ENCODE data around the gene EFTUD2.

The EFTUD2 gene

DNA sequence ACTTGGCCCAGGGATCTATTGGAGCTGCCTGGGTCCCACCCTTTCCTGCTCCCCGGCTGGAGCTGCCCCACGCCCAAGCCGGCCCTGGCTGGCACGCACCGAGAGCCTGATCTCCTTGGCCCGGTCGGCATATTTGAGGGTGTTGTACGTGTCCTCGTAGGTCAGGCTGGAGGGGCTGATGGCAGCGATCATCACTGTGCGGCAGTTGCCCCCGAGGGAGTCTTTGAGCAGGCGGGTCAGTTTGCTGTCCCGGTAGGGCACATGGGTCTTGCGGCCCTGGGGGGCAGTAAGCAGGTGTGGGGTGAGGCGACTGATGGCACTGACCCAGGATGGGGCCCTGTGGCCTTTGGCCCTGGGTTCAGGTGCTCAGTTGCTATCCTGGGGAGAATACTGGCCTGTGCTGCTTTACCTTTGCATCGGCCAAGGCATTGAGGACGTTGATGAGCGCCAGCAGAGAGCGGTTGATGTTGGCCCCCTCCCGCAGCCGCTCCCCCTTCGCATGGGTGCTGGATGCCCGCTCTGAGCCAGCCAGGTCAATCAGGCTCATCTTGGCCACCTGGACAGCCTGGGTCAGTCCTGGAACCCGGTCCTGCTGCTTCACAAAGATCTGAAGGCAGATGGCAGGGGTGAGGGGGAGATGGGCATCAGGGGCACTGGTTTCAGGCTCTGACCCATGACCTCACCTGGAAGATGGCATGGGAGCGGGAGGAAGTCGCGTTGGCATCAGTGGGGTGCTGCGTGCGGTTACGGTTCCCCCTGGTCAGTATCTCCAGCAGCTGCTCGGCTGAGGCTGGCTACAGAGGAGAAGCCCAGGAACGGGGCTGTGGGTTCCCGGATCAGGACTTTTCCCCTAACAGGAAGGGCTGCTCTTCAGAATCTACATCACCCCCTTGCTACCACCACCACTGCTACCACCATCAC is 34.8 kb upstream of the EFTUD2 start:
- H3K4me3 ChIP-seq (ENCODE audit: insufficient read depth, low read depth, low read length): no peak overlapping the region
- no peaks in the 10 kb centered on the region for H3K9me3 ChIP-seq (ENCODE audit: control insufficient read depth, low read length)
- H3K27ac ChIP-seq (ENCODE audit: insufficient read depth, low read depth, low read length, poor library complexity, severe bottlenecking): no peak overlapping the region
- H3K27me3 ChIP-seq (ENCODE audit: control insufficient read depth, insufficient read depth, low read length, poor library complexity, severe bottlenecking): no peaks in the 10 kb centered on the region
- H3K4me1 ChIP-seq (ENCODE audit: control insufficient read depth, insufficient read depth, low read length): no peaks in the 10 kb centered on the region
- H3K36me3 ChIP-seq (ENCODE audit: control insufficient read depth, insufficient read depth, low read length): peaks cover 54% of the 10 kb centered on the region
- WGBS, 2 experiments: 96% methylated on average over 34 of the region's 34 CpGs

DNA sequence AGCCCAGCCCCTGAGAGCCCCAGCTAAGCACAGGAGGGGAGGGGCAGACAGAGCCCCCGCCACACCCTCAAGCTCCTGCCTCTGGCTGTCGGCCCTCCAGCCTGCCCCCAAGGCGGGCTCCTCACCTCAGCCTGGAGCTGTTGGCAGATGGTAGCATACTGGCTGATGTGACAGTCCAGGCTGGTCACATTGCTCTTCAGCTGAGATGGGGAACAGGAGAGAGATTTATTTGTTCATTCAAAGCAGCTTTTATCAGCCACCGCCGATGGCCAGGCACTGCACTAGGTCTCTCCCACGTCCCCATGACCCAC is 33.5 kb upstream of the EFTUD2 start:
- Histone ChIP-seq H3K36me3 (ENCODE audit: control insufficient read depth, insufficient read depth, low read length) (peaks cover 62% of the 10 kb centered on the region), H3K27ac (ENCODE audit: insufficient read depth, low read depth, low read length, poor library complexity, severe bottlenecking) (no peak overlapping the region), H3K27me3 (ENCODE audit: control insufficient read depth, insufficient read depth, low read length, poor library complexity, severe bottlenecking) (no peaks in the 10 kb centered on the region), H3K4me3 (ENCODE audit: insufficient read depth, low read depth, low read length) (no peak overlapping the region), H3K4me1 (ENCODE audit: control insufficient read depth, insufficient read depth, low read length) (no peaks in the 10 kb centered on the region), H3K9me3 (ENCODE audit: control insufficient read depth, low read length) (no peaks in the 10 kb centered on the region)
- 95 to 96% methylated on average over 6 of the region's 6 CpGs for WGBS, 2 experiments

DNA sequence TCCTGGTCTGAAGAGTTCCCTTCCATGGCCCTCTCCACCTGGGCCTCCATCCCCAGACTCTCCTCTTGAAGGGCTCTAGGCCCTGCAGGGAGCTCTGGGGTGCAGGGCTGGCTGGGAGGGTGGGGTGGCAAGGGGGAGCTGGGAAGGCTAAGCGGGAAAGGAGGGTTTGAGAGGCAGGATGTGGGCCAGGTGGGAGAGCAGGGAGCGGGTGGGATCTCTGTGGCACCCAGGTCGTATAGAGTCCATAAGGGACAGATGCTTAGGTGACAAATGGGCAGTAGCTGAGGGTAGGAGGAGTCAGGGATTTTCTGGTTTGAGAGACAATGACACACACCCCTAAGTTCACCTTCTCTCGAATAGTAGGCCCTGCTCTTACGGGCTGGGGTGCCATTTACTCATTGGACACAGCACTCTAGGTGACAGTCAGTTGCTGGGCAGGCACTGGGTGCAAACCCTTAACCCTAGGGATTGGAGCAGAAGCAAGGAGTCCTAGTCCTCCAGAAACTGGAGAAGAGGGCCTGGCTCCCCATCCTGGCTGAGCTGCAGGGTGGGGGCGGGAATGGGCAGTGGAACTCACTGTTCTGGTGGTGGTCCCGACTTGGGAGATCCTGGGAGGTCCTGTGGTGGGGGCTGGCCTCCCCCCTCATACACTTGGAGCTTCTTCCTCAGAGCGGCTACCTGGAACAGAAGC is 33.0 kb upstream of the EFTUD2 start:
- H3K27me3 ChIP-seq (ENCODE audit: control insufficient read depth, insufficient read depth, low read length, poor library complexity, severe bottlenecking): no peaks in the 10 kb centered on the region
- no peak overlapping the region for H3K4me3 ChIP-seq (ENCODE audit: insufficient read depth, low read depth, low read length)
- H3K27ac ChIP-seq (ENCODE audit: insufficient read depth, low read depth, low read length, poor library complexity, severe bottlenecking): no peak overlapping the region
- H3K36me3 ChIP-seq (ENCODE audit: control insufficient read depth, insufficient read depth, low read length): peaks cover 66% of the 10 kb centered on the region
- H3K9me3 ChIP-seq (ENCODE audit: control insufficient read depth, low read length): no peaks in the 10 kb centered on the region
- no peaks in the 10 kb centered on the region for H3K4me1 ChIP-seq (ENCODE audit: control insufficient read depth, insufficient read depth, low read length)
- 95 to 96% methylated on average over 8 of the region's 8 CpGs for WGBS, 2 experiments

DNA sequence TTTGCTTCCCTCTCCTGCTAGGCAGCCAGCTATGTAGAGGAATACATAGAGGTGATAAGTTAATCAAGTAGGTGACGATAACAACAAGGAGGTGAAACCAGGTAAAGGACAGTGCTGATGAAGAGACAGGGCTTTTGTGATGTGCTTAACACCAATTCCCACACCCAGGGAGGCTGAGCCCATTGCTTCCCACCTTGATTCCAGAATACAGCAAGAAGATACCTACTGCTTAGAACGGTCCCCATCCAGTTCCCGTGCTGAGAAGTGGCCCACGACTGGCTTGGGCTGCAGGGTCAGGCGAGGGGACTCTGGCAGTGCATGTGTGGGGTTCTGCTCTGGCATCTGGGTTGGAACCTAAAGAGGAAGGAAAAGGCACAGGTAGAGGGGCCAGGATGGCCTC is 32.1 kb upstream of the EFTUD2 start:
- peaks cover 75% of the 10 kb centered on the region for H3K36me3 ChIP-seq (ENCODE audit: control insufficient read depth, insufficient read depth, low read length)
- no peaks in the 10 kb centered on the region for H3K9me3 ChIP-seq (ENCODE audit: control insufficient read depth, low read length)
- no peak overlapping the region for H3K4me3 ChIP-seq (ENCODE audit: insufficient read depth, low read depth, low read length)
- no peak overlapping the region for H3K27ac ChIP-seq (ENCODE audit: insufficient read depth, low read depth, low read length, poor library complexity, severe bottlenecking)
- no peaks in the 10 kb centered on the region for H3K27me3 ChIP-seq (ENCODE audit: control insufficient read depth, insufficient read depth, low read length, poor library complexity, severe bottlenecking)
- H3K4me1 ChIP-seq (ENCODE audit: control insufficient read depth, insufficient read depth, low read length): no peaks in the 10 kb centered on the region
- 97 to 98% methylated on average over 5 of the region's 5 CpGs for WGBS, 2 experiments

DNA sequence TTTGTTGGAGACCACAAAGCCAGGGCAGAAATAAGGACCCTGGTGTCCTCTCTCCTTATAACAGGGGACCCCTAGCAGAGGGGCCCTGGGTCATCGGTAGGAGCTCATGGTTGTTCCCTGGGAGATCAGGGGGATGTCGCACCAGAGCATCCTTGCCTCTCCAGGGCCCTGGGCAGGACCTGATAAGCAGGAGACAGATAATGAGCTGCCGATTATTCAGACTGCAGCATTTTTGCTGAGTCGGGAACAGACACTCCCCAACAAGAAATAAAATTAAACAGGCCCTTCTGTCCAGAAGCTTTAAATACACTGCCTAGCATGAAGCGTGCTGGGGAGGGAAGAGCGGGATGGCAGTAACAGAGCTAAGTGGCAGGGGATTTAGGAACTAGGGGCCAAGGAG is 31.4 kb upstream of the EFTUD2 start:
- 95% methylated on average over 6 of the region's 6 CpGs for WGBS, 2 experiments
- Histone ChIP-seq H3K27ac (ENCODE audit: insufficient read depth, low read depth, low read length, poor library complexity, severe bottlenecking) (no peak overlapping the region), H3K4me3 (ENCODE audit: insufficient read depth, low read depth, low read length) (no peak overlapping the region), H3K9me3 (ENCODE audit: control insufficient read depth, low read length) (no peaks in the 10 kb centered on the region), H3K4me1 (ENCODE audit: control insufficient read depth, insufficient read depth, low read length) (no peaks in the 10 kb centered on the region), H3K27me3 (ENCODE audit: control insufficient read depth, insufficient read depth, low read length, poor library complexity, severe bottlenecking) (no peaks in the 10 kb centered on the region), H3K36me3 (ENCODE audit: control insufficient read depth, insufficient read depth, low read length) (peaks cover 75% of the 10 kb centered on the region)

DNA sequence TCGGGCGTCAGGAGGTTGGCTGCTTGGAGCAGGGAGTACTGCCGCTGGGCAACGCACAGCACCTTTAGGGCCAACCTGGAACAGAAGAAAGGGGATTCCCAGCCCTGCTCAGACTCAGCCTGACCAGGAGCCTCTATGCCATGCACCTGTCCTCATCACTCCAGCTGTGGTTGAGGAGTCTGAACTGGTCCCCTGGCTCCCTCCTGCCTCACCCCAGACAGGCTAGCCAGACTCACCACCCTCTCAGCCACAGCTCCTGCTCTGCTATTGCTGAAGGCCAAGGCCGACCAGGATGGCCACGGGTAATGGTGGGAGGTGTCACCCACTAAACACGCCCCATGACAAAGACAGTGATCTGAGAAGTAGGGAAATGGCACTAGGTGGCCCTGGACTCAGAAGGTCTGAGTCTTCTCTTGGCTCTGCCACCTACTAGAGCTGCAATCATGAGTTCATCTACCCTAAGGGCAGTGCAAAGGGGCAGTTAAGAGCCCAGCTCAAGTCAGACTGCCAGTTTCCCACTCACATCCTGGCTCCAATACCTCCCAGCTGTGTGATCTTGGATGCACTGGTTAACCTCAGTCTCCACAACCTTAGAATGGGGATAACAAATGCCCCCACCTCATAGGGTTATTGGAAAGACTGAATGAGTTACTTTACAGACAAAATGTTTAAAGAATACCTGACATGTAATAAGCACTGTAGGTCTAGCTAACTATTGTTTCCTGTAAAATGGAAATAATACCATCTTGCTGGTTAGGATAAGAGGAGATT is 29.9 kb upstream of the EFTUD2 start:
- Histone ChIP-seq H3K9me3 (ENCODE audit: control insufficient read depth, low read length) (no peaks in the 10 kb centered on the region), H3K36me3 (ENCODE audit: control insufficient read depth, insufficient read depth, low read length) (peaks cover 64% of the 10 kb centered on the region), H3K4me1 (ENCODE audit: control insufficient read depth, insufficient read depth, low read length) (no peaks in the 10 kb centered on the region), H3K27ac (ENCODE audit: insufficient read depth, low read depth, low read length, poor library complexity, severe bottlenecking) (no peak overlapping the region), H3K27me3 (ENCODE audit: control insufficient read depth, insufficient read depth, low read length, poor library complexity, severe bottlenecking) (no peaks in the 10 kb centered on the region), H3K4me3 (ENCODE audit: insufficient read depth, low read depth, low read length) (no peak overlapping the region)
- WGBS, 2 experiments: 94 to 95% methylated on average over 7 of the region's 7 CpGs

DNA sequence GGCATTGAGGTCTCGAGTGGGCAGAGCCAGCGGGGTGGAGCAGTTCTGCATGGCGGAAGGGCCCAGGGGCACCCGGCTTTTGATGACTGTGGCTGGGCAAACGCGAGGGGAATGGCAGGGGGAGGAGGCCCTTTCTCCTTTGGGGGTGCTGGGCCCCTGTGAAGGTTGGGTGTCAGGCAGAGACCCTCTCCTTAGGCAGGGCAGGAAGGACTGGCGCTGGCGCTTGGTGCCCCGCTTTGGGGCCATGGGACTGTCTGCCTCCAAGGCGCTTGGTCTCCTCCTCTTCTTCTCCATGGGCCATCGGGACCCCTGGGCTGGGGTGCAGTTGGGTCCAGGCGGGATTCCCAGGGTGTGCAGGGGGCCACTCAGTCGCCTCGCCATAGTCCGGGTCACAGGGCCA is 28.9 kb upstream of the EFTUD2 start:
- Histone ChIP-seq H3K9me3 (ENCODE audit: control insufficient read depth, low read length) (no peaks in the 10 kb centered on the region), H3K4me1 (ENCODE audit: control insufficient read depth, insufficient read depth, low read length) (peaks cover 4% of the 10 kb centered on the region), H3K27ac (ENCODE audit: insufficient read depth, low read depth, low read length, poor library complexity, severe bottlenecking) (no peak overlapping the region), H3K36me3 (ENCODE audit: control insufficient read depth, insufficient read depth, low read length) (peaks cover 59% of the 10 kb centered on the region), H3K27me3 (ENCODE audit: control insufficient read depth, insufficient read depth, low read length, poor library complexity, severe bottlenecking) (no peaks in the 10 kb centered on the region), H3K4me3 (ENCODE audit: insufficient read depth, low read depth, low read length) (no peak overlapping the region)
- 96 to 97% methylated on average over 15 of the region's 15 CpGs for whole genome bisulfite sequencing, 2 experiments

DNA sequence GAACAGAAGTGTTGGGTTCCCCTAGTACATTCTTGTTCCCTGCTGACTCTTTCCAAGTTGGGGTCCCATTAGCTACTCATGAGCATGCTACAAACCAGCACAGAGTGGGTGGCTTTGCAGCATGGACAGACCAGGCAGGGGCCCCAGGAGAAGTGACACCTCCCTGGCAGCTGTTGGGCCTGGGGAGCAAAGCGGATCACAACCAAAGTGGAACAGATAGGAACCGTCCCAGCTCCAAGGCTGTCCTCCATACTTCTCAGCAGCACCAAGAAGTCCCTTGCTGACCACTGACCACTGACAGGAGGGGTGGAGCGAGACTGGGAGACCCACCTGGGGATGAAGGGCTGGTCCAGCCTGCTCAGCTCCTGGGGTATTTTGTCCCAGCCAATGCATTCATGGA is 28.5 kb upstream of the EFTUD2 start:
- Histone ChIP-seq H3K9me3 (ENCODE audit: control insufficient read depth, low read length) (no peaks in the 10 kb centered on the region), H3K27me3 (ENCODE audit: control insufficient read depth, insufficient read depth, low read length, poor library complexity, severe bottlenecking) (no peaks in the 10 kb centered on the region), H3K4me1 (ENCODE audit: control insufficient read depth, insufficient read depth, low read length) (peaks cover 8% of the 10 kb centered on the region), H3K36me3 (ENCODE audit: control insufficient read depth, insufficient read depth, low read length) (peaks cover 59% of the 10 kb centered on the region), H3K4me3 (ENCODE audit: insufficient read depth, low read depth, low read length) (no peak overlapping the region), H3K27ac (ENCODE audit: insufficient read depth, low read depth, low read length, poor library complexity, severe bottlenecking) (no peak overlapping the region)
- WGBS, 2 experiments: 96 to 100% methylated on average over 3 of the region's 3 CpGs

DNA sequence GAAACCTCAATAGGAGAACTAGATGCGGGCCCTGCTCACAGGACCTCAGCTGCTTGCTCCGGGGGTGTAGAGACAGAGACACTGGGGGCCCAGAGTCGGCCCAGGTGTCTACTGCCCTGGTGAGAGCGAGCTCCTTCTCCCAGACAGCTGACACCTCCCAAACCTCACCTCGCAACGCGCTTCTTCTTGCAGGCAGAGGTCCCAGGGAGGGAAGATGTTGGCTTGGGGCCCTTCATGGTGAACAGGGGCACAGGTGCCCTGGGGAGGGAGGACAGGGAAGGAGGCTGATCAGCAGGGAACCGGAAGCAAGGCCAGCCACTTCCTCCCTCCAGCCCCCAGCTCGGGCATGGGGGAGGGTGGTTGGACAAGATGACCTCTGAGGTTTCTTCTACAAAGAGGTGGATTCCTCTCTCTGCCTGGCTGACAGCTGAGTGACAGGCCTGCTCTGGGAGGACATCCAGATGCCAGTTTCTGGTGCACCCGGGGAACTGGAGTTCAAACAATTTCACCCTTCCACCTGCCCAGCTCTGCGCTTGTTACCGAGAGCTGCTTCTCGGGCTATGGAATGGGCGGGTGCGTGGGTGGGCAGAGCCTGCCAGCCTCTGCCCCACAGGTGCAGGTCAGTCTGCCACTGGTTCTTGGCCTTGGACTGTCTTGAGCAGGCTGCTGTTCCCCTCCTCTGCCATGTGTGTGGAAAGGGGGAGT is 27.7 kb upstream of the EFTUD2 start:
- Histone ChIP-seq H3K27me3 (ENCODE audit: control insufficient read depth, insufficient read depth, low read length, poor library complexity, severe bottlenecking) (no peaks in the 10 kb centered on the region), H3K4me3 (ENCODE audit: insufficient read depth, low read depth, low read length) (no peak overlapping the region), H3K36me3 (ENCODE audit: control insufficient read depth, insufficient read depth, low read length) (peaks cover 57% of the 10 kb centered on the region), H3K27ac (ENCODE audit: insufficient read depth, low read depth, low read length, poor library complexity, severe bottlenecking) (no peak overlapping the region), H3K4me1 (ENCODE audit: control insufficient read depth, insufficient read depth, low read length) (peaks cover 16% of the 10 kb centered on the region), H3K9me3 (ENCODE audit: control insufficient read depth, low read length) (no peaks in the 10 kb centered on the region)
- WGBS, 2 experiments: 95 to 98% methylated on average over 15 of the region's 15 CpGs
